Dedifferentiated amniotic fluid mesenchymal stem cell (primary cell): Measurements from ENCODE around the gene LAIR2.
"Not testable (repeated sequence)": the region's sequence is repeated elsewhere in the genome, so short reads cannot be mapped to it uniquely, and the experiment has no call there.

Experiments used
- DNase-seq: peaks from one replicate; pipeline ENCODE4 v3.0.0-alpha.2; 2016; ENCODE audit errors: extremely low spot score

Gene LAIR2

DNA sequence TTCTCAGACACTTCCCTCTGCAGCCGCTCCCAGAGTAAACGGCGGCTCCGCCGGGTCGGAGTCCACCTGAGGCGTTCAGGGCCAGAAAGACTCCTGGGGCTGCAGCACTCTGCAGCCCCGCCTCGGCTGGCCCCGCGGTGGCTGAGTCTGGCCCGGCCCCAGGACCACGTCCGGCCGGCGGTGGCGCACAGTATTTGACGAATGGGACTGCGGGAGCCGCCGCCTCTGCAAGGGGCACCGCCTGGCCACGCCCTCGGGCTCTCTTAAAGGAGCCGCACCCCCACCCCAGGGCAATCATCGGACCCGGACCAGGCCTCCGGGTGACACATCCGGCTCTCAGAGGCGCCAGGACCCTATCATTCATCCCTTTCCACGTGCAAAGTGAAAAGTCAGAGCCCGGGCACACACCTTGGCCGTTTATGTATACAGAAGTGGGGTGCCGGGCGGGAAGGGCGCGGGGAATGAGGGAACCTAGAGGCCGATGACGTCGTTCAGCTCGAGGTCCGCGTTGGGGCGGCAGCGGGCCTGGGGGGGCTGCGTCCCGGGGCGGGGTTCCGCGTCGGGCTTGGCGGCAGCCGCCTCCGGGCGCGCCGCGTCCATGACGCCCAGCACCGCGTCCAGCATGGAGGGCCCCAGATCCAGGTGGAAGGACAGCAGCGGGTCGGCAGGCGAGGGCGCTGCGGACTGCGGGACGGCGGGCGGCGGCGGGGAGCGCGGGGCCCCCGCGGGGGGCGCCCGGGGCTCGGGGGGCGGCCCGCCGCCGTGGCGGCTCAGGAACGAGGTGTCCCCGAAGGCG is 37.8 kb upstream of the LAIR2 start:
- DNase-seq = peak; percentile 44

GRCh38 chr19:54465426-54466109 is 37.1 kb upstream of the LAIR2 start:
- DNase-seq = no peak

DNA sequence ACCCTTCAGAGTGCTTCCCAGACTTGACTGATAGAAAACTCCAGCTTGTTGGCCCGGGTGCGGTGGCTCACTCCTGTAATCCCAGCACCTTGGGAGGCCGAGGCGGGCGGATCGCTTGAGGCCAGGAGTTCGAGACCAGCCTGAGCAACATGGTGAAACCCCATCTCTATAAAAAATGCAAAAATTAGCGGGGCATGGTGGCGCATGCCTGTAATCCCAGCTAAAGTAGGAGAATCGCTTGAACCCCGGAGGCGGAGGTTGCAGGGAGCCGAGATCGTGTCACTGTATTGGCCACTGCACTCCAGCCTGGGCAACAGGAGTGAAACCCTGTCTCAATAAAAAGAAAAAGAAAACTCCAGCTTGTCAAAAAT is 36.5 kb upstream of the LAIR2 start:
- not testable (repeated sequence) for DNase-seq

DNA sequence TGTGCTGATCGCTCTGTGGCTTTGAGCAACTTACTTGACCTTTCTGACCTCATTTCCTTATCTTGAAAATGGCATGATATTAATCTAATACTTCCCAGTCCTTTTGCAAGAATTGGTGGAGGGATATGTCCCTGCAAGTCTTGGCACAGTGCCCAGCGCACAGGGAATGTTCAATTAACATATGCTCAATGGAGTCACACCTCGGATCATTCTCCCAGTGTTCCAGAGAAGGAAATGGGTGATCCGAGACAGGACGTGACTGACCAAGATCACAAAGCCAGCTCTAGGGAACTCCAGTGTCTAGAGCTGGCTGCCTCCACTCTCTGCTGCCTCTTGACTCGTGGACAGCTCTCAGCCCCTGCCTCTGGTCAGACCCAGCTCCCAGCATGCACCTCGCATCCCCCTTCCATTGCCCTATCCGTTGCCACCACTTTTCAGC is 33.1 kb upstream of the LAIR2 start:
- DNase-seq = no peak

DNA sequence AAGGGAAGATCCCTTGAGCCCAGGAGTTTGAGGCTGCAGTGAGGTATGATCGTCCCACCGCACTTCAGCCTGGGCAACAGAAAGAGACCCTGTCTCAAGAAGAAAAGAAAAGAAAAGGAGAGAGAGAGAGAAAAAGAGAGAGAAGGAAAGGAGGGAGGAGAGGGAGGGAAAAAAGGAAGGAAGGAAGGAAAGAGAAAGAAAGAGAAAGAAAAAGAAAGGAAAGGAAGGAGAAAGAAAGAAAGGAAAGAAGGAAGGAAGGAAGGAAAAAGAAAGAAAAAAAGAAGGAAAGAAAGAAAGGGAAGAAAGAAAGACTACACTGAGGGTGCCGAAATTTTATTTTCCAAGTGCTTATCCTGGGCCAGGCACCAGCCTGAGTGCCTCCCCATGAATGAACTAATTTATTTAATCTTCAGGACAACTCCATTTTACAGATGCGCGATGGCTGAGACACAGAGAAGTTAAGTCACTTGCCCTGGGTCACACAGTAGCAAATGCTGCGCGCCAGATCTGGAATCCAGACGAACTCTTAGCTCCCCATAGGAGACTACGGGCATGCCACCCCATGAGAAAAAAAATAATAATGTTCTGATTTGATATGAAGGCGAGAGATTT is 32.2 kb upstream of the LAIR2 start:
- DNase-seq = no peak

DNA sequence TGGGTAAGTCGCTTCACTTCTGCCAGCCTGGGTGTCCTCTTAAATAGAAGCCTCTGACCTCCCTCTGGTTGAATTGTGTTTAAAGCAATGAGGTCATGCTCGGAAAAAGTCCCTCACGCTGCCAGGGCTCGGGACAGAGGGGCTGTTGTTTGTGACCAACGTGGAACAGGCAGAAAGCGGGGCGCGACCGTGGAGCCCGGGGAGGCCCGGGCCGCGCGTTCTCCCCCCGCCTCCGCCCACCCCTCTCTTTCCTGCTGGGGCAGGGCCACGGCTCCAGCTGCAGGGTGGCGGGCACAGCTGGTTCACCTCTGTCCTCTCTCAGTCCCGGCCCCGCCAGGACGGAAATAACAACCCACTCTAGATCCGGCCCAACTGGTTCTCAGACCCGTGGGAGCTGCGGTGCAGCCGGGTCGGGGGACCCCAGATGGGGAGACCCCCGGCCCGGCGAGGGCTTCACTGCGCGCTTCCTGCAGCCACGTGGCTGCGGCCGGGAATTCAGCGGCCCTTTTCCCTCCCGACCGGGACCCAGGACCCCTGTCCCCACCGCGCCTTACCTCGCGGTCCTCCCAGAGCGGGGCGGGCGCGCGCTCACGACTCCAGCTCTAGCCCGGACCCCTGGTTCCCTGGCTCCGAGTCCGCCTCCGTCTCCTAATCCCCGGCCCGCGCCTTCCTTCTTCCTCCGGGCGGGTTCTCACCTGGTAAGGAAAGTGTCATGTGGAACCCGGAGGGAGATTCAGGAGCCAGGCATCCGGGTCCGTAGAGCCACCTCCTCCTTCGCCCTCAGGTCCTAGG is 31.4 kb upstream of the LAIR2 start:
- DNase-seq = no peak

GRCh38 chr19:54473071-54473891 is 29.4 kb upstream of the LAIR2 start, which contains the start of gene CDC42EP5:
Gene CDC42EP5 (minus strand): TSS chr19:54473296. CDS start chr19:54465547, 7,749 bp downstream.
- peak; percentile 87 for DNase-seq

GRCh38 chr19:54473892-54474372 is 28.7 kb upstream of the LAIR2 start:
- DNase-seq = no peak

DNA sequence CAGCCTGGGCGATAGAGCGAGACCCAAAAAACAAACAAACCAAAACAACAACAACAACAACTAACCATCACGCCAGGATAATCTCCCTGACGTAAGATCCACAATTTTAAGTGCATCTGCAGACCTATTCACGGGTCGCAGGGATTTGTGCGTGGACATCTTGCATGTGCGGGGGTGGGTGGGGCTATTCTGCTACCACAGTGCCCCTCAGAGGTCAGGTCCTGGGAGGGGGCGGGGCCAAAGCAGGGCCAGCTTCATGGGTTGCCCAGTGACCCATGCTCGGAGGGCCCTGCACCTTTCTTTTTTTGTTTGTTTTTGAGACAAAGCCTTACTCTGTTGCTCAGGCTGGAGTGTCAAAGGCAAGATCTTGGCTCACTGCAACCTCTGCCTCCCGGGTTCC is 26.9 kb upstream of the LAIR2 start:
- DNase-seq = no peak

DNA sequence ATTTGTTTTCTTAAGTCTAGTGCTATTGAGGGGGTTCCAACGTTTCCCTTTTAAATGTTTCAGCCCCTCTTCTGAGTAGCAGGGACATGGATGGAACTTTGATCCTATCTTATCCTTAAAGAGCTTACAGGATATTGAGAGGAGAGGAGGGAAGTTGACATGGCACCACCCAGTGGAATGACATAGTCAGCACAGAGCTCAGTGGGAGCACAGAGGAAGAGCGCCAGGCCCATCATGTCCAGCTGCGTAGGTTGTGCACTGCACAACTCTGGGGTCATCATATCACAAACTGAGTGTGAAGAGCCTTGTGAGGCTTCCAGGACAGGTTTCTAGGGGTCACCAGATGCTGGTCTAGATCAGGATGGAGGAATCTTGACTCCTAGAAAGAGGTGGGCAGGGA is 25.0 kb upstream of the LAIR2 start:
- no peak for DNase-seq

GRCh38 chr19:54478677-54479266 is 23.9 kb upstream of the LAIR2 start:
- peak; percentile 43 for DNase-seq

- DNase-seq = no peak
Measured at GRCh38 chr19:54480051-54480450, 22.6 kb upstream of the LAIR2 start.

DNA sequence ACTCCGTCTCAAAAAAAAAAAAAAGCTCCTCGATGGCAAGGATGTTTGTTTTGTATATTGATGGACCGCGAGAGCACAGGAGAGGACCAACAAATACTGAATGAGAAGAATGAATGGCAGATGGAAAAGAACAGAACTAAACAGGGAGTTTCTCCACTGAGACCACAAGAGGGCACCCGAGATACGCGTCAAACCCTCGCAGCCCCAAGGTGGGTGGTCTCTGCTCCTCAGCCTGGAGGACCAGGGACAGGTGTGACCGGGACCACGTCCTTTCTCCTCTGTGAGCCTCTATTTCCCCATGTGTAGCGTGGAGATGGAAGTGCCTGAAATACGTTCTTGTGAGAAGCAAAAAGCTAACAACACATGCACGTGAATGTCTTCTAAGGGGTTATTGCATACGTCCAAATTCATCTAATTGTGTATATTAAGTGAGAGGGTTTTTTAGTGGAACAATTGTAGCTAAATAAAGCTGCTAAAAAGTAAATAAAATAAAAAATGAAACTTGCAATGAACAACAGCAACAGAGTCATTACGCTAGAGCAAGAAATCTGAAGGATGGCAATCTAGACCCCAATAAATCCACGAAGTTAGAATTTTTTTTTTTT is 21.2 kb upstream of the LAIR2 start:
- DNase-seq = peak; percentile 31

GRCh38 chr19:54482889-54483288 is 19.7 kb upstream of the LAIR2 start:
- no peak for DNase-seq

DNA sequence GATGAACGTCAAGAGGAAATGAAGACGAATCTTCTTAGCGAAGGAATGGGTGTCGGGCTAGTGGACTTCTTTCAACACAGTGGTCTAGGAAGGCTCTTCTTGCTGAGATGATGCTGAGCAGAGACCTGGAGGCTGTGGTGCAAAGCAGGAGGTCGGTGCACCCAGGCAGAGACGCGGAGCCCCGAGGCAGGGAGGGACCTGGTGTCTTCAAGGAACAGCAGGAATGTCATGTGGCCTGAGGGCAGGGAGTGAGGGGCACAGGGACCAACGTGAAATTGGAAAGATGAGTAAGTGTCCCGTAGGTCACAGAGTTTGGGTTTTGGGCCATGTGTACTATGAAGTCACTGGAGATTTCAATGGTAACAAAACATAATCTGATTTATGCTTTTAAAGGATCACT is 18.2 kb upstream of the LAIR2 start:
- no peak for DNase-seq

DNA sequence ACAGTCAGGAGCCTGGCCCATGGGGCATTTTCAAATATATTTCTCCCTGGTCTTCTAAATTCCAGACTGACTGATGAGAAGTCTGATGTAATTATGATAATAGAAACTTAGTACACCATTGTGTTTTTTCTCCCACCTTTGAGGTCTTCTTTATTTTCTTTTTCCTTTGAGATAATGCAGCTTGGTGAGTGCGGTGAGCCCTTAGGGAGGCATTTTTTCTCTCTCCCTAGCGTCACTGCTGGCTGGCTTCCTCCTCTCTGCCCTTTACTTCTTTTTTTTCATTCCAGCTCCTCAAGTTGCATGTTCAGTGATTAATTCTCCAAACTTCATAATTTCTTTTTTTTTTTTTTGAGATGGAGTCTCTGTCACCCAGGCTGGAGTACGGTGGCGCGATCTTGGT is 16.8 kb upstream of the LAIR2 start:
- DNase-seq = no peak

- DNase-seq = no peak
Measured at GRCh38 chr19:54489341-54489740, 13.3 kb upstream of the LAIR2 start.

GRCh38 chr19:54489766-54490165 is 12.9 kb upstream of the LAIR2 start:
- DNase-seq = no peak

GRCh38 chr19:54492568-54492967 is 10.1 kb upstream of the LAIR2 start:
- DNase-seq = no peak

GRCh38 chr19:54493056-54493455 is 9.6 kb upstream of the LAIR2 start:
- not testable (repeated sequence) for DNase-seq
